Measurements from ENCODE around the gene CHMP2B. TPM values are rescaled to one million over a fixed set of nuclear protein-coding genes. Genes with fewer than 3 reads are reported as not detected.
"Not testable (repeated sequence)": the region's sequence is repeated elsewhere in the genome, so short reads cannot be mapped to it uniquely, and the experiment has no call there.

Gene CHMP2B
- total RNA-seq, 1 donor from 2014 or later: 8.9 TPM

DNA sequence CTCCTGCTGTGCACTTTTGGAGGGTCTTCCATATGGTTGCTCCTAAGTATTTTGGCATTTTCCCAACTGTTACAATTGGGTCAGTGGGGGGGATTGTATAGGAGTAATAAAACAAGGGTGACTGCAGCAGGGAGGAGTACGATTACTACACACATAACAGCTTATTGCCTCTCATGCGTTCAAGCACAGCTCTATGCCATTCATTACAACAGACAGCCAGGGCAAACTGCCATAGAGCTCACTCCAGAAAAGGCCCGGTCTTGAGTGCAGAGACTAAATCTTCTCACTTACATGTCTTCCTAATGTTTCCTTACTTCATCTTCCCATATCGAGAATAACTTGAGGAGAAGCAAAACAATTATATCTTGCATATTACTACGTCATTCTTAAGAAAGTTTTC, 1.4 kb upstream of the CHMP2B start:
- no peak overlapping the region for H3K9ac ChIP-seq (ENCODE audit: low read depth in 1 of 3, low read length in 3 of 3)
- no peak overlapping the region for H3K4me3 ChIP-seq (ENCODE audit: low read length in 3 of 3)
- H3K36me3 ChIP-seq (ENCODE audit: control insufficient read depth in 3 of 3, insufficient read depth in 3 of 3, low read length in 3 of 3): no peaks in the 10 kb centered on the region
- H3K27me3 ChIP-seq (ENCODE audit: control insufficient read depth in 3 of 3, insufficient read depth in 3 of 3, low read length in 3 of 3): peaks cover 0 to 3% (median 0%) of the 10 kb centered on the region in 3 donors
- H3K9me3 ChIP-seq (ENCODE audit: control insufficient read depth in 3 of 3, low read length in 3 of 3): no peaks in the 10 kb centered on the region
- no peak overlapping the region for H3K27ac ChIP-seq (ENCODE audit: low read depth, low read length)
- H3K4me1 ChIP-seq (ENCODE audit: control insufficient read depth in 3 of 3, insufficient read depth in 3 of 3, low read length in 3 of 3): peaks cover 2 to 13% (median 6%) of the 10 kb centered on the region in 3 donors

- Histone ChIP-seq H3K36me3 (ENCODE audit: control insufficient read depth in 3 of 3, insufficient read depth in 3 of 3, low read length in 3 of 3) (no peaks in the 10 kb centered on the region), H3K4me3 (ENCODE audit: low read length in 3 of 3) (peak overlapping the region; percentile 94 to 99 (median 97)), H3K4me1 (ENCODE audit: control insufficient read depth in 3 of 3, insufficient read depth in 3 of 3, low read length in 3 of 3) (peaks cover 2 to 16% (median 6%) of the 10 kb centered on the region in 3 donors), H3K27ac (ENCODE audit: low read depth, low read length) (peak overlapping the region; percentile 97), H3K27me3 (ENCODE audit: control insufficient read depth in 3 of 3, insufficient read depth in 3 of 3, low read length in 3 of 3) (no peaks in the 10 kb centered on the region), H3K9ac (ENCODE audit: low read depth in 1 of 3, low read length in 3 of 3) (peak overlapping the region; percentile 86 to 99 (median 95)), H3K9me3 (ENCODE audit: control insufficient read depth in 3 of 3, low read length in 3 of 3) (no peaks in the 10 kb centered on the region)
Observed at GRCh38 chr3:87227835-87228144, 681 bp downstream of the CHMP2B start.

DNA sequence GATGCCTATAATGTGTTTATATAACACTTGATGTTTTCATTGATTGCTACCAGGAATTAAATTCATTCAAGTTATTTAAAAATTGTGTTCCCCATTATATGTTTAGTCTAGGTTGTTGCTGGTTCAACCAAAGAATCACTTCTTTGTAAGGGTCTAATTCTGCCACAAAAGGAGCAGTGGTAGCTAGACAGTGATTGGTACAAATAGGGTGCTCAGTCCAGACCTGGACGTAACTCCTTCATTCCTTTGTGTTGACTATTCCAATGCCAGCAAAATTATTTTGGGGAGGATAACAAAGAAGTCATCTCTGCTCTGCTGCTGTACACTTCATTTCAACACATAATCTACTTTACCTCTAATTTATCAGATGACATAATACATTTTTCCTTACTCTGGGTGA, 1.2 kb downstream of the CHMP2B start:
- H3K36me3 ChIP-seq (ENCODE audit: control insufficient read depth in 3 of 3, insufficient read depth in 3 of 3, low read length in 3 of 3): no peaks in the 10 kb centered on the region
- no peaks in the 10 kb centered on the region for H3K27me3 ChIP-seq (ENCODE audit: control insufficient read depth in 3 of 3, insufficient read depth in 3 of 3, low read length in 3 of 3)
- no peaks in the 10 kb centered on the region for H3K9me3 ChIP-seq (ENCODE audit: control insufficient read depth in 3 of 3, low read length in 3 of 3)
- peak overlapping the region; percentile 94 to 99 (median 97) for H3K4me3 ChIP-seq (ENCODE audit: low read length in 3 of 3)
- peaks cover 2 to 16% (median 6%) of the 10 kb centered on the region in 3 donors for H3K4me1 ChIP-seq (ENCODE audit: control insufficient read depth in 3 of 3, insufficient read depth in 3 of 3, low read length in 3 of 3)
- H3K9ac ChIP-seq (ENCODE audit: low read depth in 1 of 3, low read length in 3 of 3): peak overlapping the region in 2 of 3 donors; percentile 86 to 99
- no peak overlapping the region for H3K27ac ChIP-seq (ENCODE audit: low read depth, low read length)

DNA sequence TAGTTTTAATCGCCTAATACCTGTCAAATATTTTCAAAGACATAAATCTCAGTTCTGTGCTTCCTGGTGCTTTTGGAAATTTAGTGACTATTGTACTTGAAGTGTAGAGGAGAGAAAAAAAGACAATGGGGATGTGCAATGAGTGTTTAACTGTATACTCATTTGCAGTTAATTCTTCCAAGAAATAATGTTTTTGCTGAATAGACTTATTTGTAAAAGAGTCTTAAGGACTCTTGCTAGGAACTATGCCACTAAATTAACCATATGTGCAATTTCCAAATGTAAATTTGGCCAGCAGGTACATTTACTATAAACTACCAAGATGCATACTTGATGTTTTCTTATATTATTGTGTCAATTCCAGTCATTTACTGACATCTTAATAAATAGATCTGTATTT, 2.0 kb downstream of the CHMP2B start:
- no peak overlapping the region for H3K4me3 ChIP-seq (ENCODE audit: low read length in 3 of 3)
- H3K27ac ChIP-seq (ENCODE audit: low read depth, low read length): no peak overlapping the region
- H3K36me3 ChIP-seq (ENCODE audit: control insufficient read depth in 3 of 3, insufficient read depth in 3 of 3, low read length in 3 of 3): no peaks in the 10 kb centered on the region
- H3K9me3 ChIP-seq (ENCODE audit: control insufficient read depth in 3 of 3, low read length in 3 of 3): no peaks in the 10 kb centered on the region
- H3K9ac ChIP-seq (ENCODE audit: low read depth in 1 of 3, low read length in 3 of 3): no peak overlapping the region
- H3K4me1 ChIP-seq (ENCODE audit: control insufficient read depth in 3 of 3, insufficient read depth in 3 of 3, low read length in 3 of 3): peaks cover 2 to 16% (median 6%) of the 10 kb centered on the region in 3 donors
- H3K27me3 ChIP-seq (ENCODE audit: control insufficient read depth in 3 of 3, insufficient read depth in 3 of 3, low read length in 3 of 3): no peaks in the 10 kb centered on the region

- H3K4me1 ChIP-seq (ENCODE audit: control insufficient read depth in 3 of 3, insufficient read depth in 3 of 3, low read length in 3 of 3): peaks cover 0 to 3% (median 0%) of the 10 kb centered on the region in 3 donors
- no peak overlapping the region for H3K4me3 ChIP-seq (ENCODE audit: low read length in 3 of 3)
- no peaks in the 10 kb centered on the region for H3K36me3 ChIP-seq (ENCODE audit: control insufficient read depth in 3 of 3, insufficient read depth in 3 of 3, low read length in 3 of 3)
- no peaks in the 10 kb centered on the region for H3K27me3 ChIP-seq (ENCODE audit: control insufficient read depth in 3 of 3, insufficient read depth in 3 of 3, low read length in 3 of 3)
- no peaks in the 10 kb centered on the region for H3K9me3 ChIP-seq (ENCODE audit: control insufficient read depth in 3 of 3, low read length in 3 of 3)
- H3K9ac ChIP-seq (ENCODE audit: low read depth in 1 of 3, low read length in 3 of 3): no peak overlapping the region
- H3K27ac ChIP-seq (ENCODE audit: low read depth, low read length): no peak overlapping the region
Observed at GRCh38 chr3:87233805-87234204, 6.7 kb downstream of the CHMP2B start.

DNA sequence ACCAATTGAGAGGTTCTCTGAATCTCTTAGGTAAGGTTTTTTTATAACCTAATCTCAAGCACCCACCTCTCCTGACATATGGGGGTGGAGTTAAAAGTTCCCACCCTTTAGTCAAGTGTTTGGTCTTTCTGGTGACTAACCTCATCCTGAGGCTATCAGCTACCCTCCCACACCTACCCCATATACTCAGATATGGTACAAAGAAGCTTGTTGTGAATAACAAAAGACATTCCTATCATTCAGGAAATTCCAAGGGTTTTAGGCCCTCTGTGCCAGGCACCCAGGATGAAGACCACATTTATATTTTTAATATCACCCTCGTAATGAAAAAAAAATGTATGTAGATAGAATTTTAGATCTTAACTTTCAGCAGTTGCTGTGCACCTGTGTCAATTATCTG, 9.0 kb downstream of the CHMP2B start:
- H3K9ac ChIP-seq (ENCODE audit: low read depth in 1 of 3, low read length in 3 of 3): no peak overlapping the region
- no peak overlapping the region for H3K27ac ChIP-seq (ENCODE audit: low read depth, low read length)
- no peaks in the 10 kb centered on the region for H3K9me3 ChIP-seq (ENCODE audit: control insufficient read depth in 3 of 3, low read length in 3 of 3)
- H3K36me3 ChIP-seq (ENCODE audit: control insufficient read depth in 3 of 3, insufficient read depth in 3 of 3, low read length in 3 of 3): no peaks in the 10 kb centered on the region
- H3K4me3 ChIP-seq (ENCODE audit: low read length in 3 of 3): no peak overlapping the region
- no peaks in the 10 kb centered on the region for H3K27me3 ChIP-seq (ENCODE audit: control insufficient read depth in 3 of 3, insufficient read depth in 3 of 3, low read length in 3 of 3)
- H3K4me1 ChIP-seq (ENCODE audit: control insufficient read depth in 3 of 3, insufficient read depth in 3 of 3, low read length in 3 of 3): peaks cover 0 to 3% (median 0%) of the 10 kb centered on the region in 3 donors

DNA sequence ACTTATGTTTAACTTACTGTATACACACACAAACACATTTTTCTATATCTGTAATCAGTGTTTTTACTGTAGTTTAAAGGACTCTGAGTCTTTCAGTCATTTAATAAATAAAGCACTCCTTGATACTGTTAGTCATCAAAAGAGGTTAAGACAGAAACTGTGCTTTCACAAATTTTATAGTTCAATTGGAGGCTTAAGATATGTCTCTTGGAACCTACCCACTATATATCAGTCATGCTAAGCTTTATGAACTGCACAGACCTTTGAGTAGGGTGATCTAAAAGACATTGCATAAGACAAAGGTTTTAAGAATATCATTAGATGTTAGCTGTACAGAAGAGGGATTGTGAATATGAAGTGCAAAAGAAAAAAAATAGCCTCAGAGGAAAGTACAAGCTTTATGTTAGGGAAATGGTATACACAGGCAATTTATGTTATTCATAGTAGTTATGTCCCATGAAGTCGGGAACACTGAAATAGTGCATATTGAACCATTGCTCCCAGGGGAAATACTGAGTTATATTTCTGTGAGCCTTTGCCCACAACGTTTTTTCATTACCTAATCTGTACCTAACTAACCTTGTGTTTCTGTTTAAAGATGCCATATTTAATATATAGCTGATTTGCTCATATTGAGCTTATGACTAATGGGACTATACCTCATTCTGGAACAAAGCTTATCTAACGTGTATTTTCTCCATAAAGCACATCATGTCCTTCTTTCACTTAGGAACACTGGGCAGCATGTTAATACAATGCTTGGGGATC, 19.7 kb downstream of the CHMP2B start:
- Histone ChIP-seq H3K36me3 (ENCODE audit: control insufficient read depth in 3 of 3, insufficient read depth in 3 of 3, low read length in 3 of 3) (peaks cover 9 to 19% (median 13%) of the 10 kb centered on the region in 3 donors), H3K27me3 (ENCODE audit: control insufficient read depth in 3 of 3, insufficient read depth in 3 of 3, low read length in 3 of 3) (no peaks in the 10 kb centered on the region), H3K27ac (ENCODE audit: low read depth, low read length) (no peak overlapping the region), H3K9ac (ENCODE audit: low read depth in 1 of 3, low read length in 3 of 3) (no peak overlapping the region), H3K4me3 (ENCODE audit: low read length in 3 of 3) (no peak overlapping the region), H3K4me1 (ENCODE audit: control insufficient read depth in 3 of 3, insufficient read depth in 3 of 3, low read length in 3 of 3) (no peaks in the 10 kb centered on the region), H3K9me3 (ENCODE audit: control insufficient read depth in 3 of 3, low read length in 3 of 3) (no peaks in the 10 kb centered on the region)

GRCh38 chr3:87247430-87247773, 20.3 kb downstream of the CHMP2B start:
- no peak overlapping the region for H3K4me3 ChIP-seq (ENCODE audit: low read length in 3 of 3)
- no peaks in the 10 kb centered on the region for H3K27me3 ChIP-seq (ENCODE audit: control insufficient read depth in 3 of 3, insufficient read depth in 3 of 3, low read length in 3 of 3)
- H3K4me1 ChIP-seq (ENCODE audit: control insufficient read depth in 3 of 3, insufficient read depth in 3 of 3, low read length in 3 of 3): no peaks in the 10 kb centered on the region

DNA sequence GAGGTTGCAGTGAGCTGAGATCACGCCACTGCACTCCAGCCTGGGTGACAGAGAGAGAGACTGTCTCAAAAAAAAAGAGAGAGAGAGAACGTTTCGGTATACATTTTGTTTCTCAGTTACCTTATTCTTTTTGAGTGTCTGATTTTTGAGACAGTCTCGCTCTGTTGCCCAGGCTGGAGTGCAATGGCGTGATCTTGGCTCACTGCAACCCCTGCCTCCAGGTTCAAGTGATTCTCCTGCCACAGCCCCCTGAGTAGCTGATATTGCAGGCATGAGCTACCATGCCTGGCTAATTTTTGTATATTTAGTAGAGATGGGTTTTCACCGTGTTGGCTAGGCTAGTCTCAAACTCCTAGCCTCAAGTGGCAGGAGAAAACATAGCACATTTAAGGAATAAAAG, 21.1 kb downstream of the CHMP2B start:
- H3K27me3 ChIP-seq (ENCODE audit: control insufficient read depth in 3 of 3, insufficient read depth in 3 of 3, low read length in 3 of 3); H3K9ac ChIP-seq (ENCODE audit: low read depth in 1 of 3, low read length in 3 of 3); H3K27ac ChIP-seq (ENCODE audit: low read depth, low read length); H3K9me3 ChIP-seq (ENCODE audit: control insufficient read depth in 3 of 3, low read length in 3 of 3); H3K4me1 ChIP-seq (ENCODE audit: control insufficient read depth in 3 of 3, insufficient read depth in 3 of 3, low read length in 3 of 3); H3K4me3 ChIP-seq (ENCODE audit: low read length in 3 of 3): not testable (repeated sequence)
- peaks cover 9 to 20% (median 15%) of the 10 kb centered on the region in 3 donors for H3K36me3 ChIP-seq (ENCODE audit: control insufficient read depth in 3 of 3, insufficient read depth in 3 of 3, low read length in 3 of 3)

More at GRCh38 chr3:87247430-87247773, 20.3 kb downstream of the CHMP2B start:
- Histone ChIP-seq H3K27ac (ENCODE audit: low read depth, low read length) (no peak overlapping the region), H3K9me3 (ENCODE audit: control insufficient read depth in 3 of 3, low read length in 3 of 3) (no peaks in the 10 kb centered on the region), H3K36me3 (ENCODE audit: control insufficient read depth in 3 of 3, insufficient read depth in 3 of 3, low read length in 3 of 3) (peaks cover 9 to 19% (median 15%) of the 10 kb centered on the region in 3 donors), H3K9ac (ENCODE audit: low read depth in 1 of 3, low read length in 3 of 3) (no peak overlapping the region)

DNA sequence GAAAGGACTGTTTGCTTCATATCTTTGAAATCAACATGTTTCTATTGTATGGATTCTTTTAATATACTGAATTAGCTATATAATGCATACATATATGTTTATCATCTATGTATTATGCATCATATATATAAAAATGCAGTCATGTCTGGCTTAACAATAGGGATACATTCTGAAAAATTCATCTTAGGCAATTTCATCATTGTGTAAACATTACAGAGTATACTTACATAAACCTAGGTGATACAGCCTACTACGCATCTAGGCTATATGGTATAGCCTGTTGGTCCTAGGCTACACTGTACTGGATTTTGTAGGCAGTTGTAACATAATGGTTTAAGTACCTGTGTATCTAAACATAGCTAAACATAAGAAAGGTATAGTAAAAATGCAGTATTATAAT, 21.7 kb downstream of the CHMP2B start:
- peaks cover 12 to 26% (median 20%) of the 10 kb centered on the region in 3 donors for H3K36me3 ChIP-seq (ENCODE audit: control insufficient read depth in 3 of 3, insufficient read depth in 3 of 3, low read length in 3 of 3)
- no peak overlapping the region for H3K27ac ChIP-seq (ENCODE audit: low read depth, low read length)
- no peaks in the 10 kb centered on the region for H3K9me3 ChIP-seq (ENCODE audit: control insufficient read depth in 3 of 3, low read length in 3 of 3)
- H3K4me3 ChIP-seq (ENCODE audit: low read length in 3 of 3): no peak overlapping the region
- no peaks in the 10 kb centered on the region for H3K4me1 ChIP-seq (ENCODE audit: control insufficient read depth in 3 of 3, insufficient read depth in 3 of 3, low read length in 3 of 3)
- H3K27me3 ChIP-seq (ENCODE audit: control insufficient read depth in 3 of 3, insufficient read depth in 3 of 3, low read length in 3 of 3): no peaks in the 10 kb centered on the region
- H3K9ac ChIP-seq (ENCODE audit: low read depth in 1 of 3, low read length in 3 of 3): no peak overlapping the region

All from skeletal muscle tissue (tissue), 4 donors.